SK-N-MC (cell line): ENCODE data around the gene TSPAN4.

Experiments
- EZH2 ChIP-seq: fragments of 200-600 bp; sonication (generic); IDR thresholded peaks from one replicate; pipeline ENCODE4 v1.6.1; 2017; ENCODE audit warnings: antibody characterized with exemption
- POLR2AphosphoS5 ChIP-seq: IDR thresholded peaks from 2 replicates; pipeline ENCODE4 v1.6.1; 2012; ENCODE audit warnings: mild to moderate bottlenecking, low read depth, low read length, borderline replicate concordance

DNA sequence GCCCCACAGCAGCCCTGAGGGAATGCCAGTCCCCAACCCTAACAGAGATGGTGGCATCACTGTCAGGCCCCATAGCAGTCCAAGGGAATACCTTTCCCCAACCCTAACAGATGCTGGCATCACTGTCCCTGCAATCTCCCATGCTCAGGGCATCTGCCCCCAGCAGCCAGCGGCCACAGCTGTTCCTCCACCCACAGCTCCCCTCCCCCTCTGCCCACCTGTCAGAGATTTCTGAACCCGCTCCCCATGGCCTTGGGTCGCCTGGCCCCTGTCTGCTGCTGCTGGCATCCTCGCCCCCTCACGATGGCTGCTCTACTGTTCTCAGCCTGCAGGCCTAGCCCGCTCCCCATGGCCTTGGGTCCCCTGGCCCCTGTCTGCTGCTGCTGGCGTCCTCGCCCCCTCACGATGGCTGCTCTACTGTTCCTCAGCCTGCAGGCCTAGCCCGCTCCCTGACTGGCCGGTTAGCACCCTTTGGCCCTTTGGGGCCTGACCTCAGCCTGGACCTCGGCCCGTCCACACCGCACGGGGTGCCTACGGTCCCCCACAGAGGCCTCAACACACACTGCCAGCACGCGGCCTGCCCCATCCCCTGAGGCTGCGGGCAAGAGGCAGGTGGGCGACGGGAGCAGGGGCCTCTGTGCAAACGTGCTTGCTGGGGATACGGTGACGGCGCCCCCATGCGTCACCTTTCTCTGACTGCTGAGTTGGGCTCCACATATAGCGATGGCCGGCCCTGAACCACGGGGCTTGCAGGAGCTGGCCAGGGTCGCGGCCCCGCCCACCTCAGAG, 47.2 kb downstream of the TSPAN4 start:
- no peak for TF ChIP-seq POLR2AphosphoS5
- TF ChIP-seq EZH2, result no peak
